Naive thymus-derived CD4-positive, alpha-beta T cell (primary cell): Measurements from ENCODE around the gene HDAC2. TPM values are rescaled to one million over a fixed set of nuclear protein-coding genes. Genes with fewer than 3 reads are reported as not detected.

Source experiments
- ATAC-seq: fragments of 150-1000 bp; cut with Tn5 transposase; 2 replicates; pipeline ENCODE4 v1.10.0; 2021; ENCODE audit warnings: mild to moderate bottlenecking, moderate library complexity
- CTCF ChIA-PET: fragments of 350-600 bp; sonication (Branson Sonifier 250); formaldehyde crosslinking; loops from one replicate; lab custom pipeline; 2021; ENCODE audit warnings: antibody characterized with exemption; lab: Charles Lee
- POLR2A ChIA-PET: fragments of 350-600 bp; sonication (Branson Sonifier 250); formaldehyde crosslinking; loops from one replicate; lab custom pipeline; 2021; ENCODE audit warnings: antibody characterized with exemption, inconsistent platforms; lab: Charles Lee
- DNase-seq, 9 donors: peaks; one replicate each; pipeline versions ENCODE4 v3.0.0 to v3.0.0-alpha.2; 2020 to 2022; ENCODE audit warnings: mixed read lengths in 1 of 9
- H3K27ac ChIP-seq: one replicate; pipeline ENCODE4 v1.7.0; 2013; ENCODE audit warnings: mild to moderate bottlenecking, low read depth, low read length, moderate library complexity
- H3K27me3 ChIP-seq, 2 donors: one replicate each; pipeline ENCODE4 v1.7.0; 2013; ENCODE audit warnings: low read length in 2 of 2, mild to moderate bottlenecking in 2 of 2, moderate library complexity in 2 of 2; ENCODE audit not compliant: control insufficient read depth in 2 of 2, insufficient read depth in 2 of 2
- H3K36me3 ChIP-seq, 3 experiments: 1 replicate in 2 of 3; 2 replicates in 1 of 3; pipeline ENCODE4 v1.7.0; 2013; ENCODE audit warnings: low read length in 3 of 3, mild to moderate bottlenecking in 3 of 3, moderate library complexity in 1 of 3; ENCODE audit not compliant: insufficient read depth in 3 of 3, control insufficient read depth in 2 of 3
- H3K4me1 ChIP-seq, 2 donors: one replicate each; pipeline ENCODE4 v1.7.0; 2013; ENCODE audit warnings: low read length in 2 of 2, mild to moderate bottlenecking in 2 of 2, moderate library complexity in 1 of 2; ENCODE audit not compliant: control insufficient read depth in 2 of 2, insufficient read depth in 2 of 2
- H3K4me3 ChIP-seq: 2 replicates; pipeline ENCODE4 v1.7.0; 2013; ENCODE audit warnings: mild to moderate bottlenecking, low read length
- H3K9me3 ChIP-seq, 3 experiments: 1 replicate in 2 of 3; 2 replicates in 1 of 3; pipeline ENCODE4 v1.7.0; 2013; ENCODE audit warnings: low read length in 3 of 3; ENCODE audit not compliant: control insufficient read depth in 2 of 3
- H3K27ac Mint-ChIP-seq, 9 donors: one replicate each; pipeline ENCODE4 v1.8.0; 2020 to 2022; ENCODE audit warnings: mixed read lengths in 9 of 9, mild to moderate bottlenecking in 8 of 9, moderate library complexity in 5 of 9, inconsistent platforms in 2 of 9
- H3K27me3 Mint-ChIP-seq, 5 donors: one replicate each; pipeline ENCODE4 v1.8.0; 2021 to 2022; ENCODE audit warnings: mixed read lengths in 5 of 5, mild to moderate bottlenecking in 1 of 5
- H3K36me3 Mint-ChIP-seq, 5 donors: one replicate each; pipeline ENCODE4 v1.8.0; 2020 to 2022; ENCODE audit warnings: mixed read lengths in 5 of 5, mild to moderate bottlenecking in 3 of 5, inconsistent platforms in 1 of 5
- H3K4me1 Mint-ChIP-seq, 7 donors: one replicate each; pipeline ENCODE4 v1.8.0; 2020 to 2022; ENCODE audit warnings: mixed read lengths in 7 of 7, mild to moderate bottlenecking in 3 of 7, inconsistent platforms in 1 of 7
- H3K4me3 Mint-ChIP-seq, 10 donors: one replicate each; pipeline ENCODE4 v1.8.0; 2020 to 2022; ENCODE audit warnings: mild to moderate bottlenecking in 10 of 10, mixed read lengths in 10 of 10, moderate library complexity in 6 of 10, inconsistent platforms in 2 of 10
- H3K9me3 Mint-ChIP-seq, 11 donors: one replicate each; pipeline ENCODE4 v1.8.0; 2020 to 2022; ENCODE audit warnings: mixed read lengths in 11 of 11, mild to moderate bottlenecking in 4 of 11, inconsistent platforms in 1 of 11, moderate library complexity in 1 of 11
- intact Hi-C, 2 donors: fragments of 100-400 bp; cut with micrococcal nuclease; formaldehyde crosslinking; loops; one replicate each; pipeline ENCODE4 v1.15.1; 2023
- polyA plus RNA-seq, 2 donors: library from polyadenylated mRNA; unstranded; fragments of 300-500 nt; fragmentation: Illumina TruSeq; gene quantifications; one replicate each; pipeline ENCODE4 v1.2.3, GENCODE V29; 2021
- total RNA-seq, 6 experiments: library from RNA in 5 of 6; stranded (reverse) in 5 of 6; gene quantifications; 1 replicate in 5 of 6; 2 replicates in 1 of 6; pipeline ENCODE4 v1.2.3 and lab custom pipeline; 2021 to 2026

Gene HDAC2
- total and polyA plus RNA-seq, 7 experiments from 2014 or later: 46.6 to 87.8 (median 57.2) TPM

DNA sequence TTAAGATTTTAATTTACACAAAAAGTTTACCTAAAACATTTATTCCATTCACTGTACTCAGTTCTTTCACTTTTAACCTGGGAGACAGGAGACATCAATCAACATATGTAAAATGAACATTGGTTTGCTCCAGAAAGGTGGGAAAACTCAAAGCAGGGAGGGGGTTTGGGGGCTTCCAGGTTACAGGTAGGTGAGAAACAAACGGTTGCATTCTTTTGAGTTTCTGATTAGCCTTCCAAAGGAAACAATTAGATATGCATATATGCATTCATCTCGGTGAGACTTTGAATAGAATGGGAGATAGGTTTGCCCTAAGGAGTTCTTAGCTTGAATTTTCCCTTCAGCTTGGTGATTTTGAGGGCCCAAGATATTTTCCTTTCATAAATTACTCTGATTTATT is 38.2 kb upstream of the HDAC2 start:
- peaks cover 0 to 4% (median 0%) of the 10 kb centered on the region in 11 donors for H3K9me3 Mint-ChIP-seq
- Histone ChIP-seq H3K4me1 (peaks cover 3 to 5% of the 10 kb centered on the region in 2 donors), H3K27ac (no peak overlapping the region), H3K27me3 (no peaks in the 10 kb centered on the region), H3K36me3 (no peaks in the 10 kb centered on the region), H3K9me3 (no peaks in the 10 kb centered on the region), H3K4me3 (no peak overlapping the region)
- H3K27ac Mint-ChIP-seq: no peak overlapping the region
- POLR2A ChIA-PET: no interaction called here
- no peak for ATAC-seq
- H3K27me3 Mint-ChIP-seq: peaks cover 4 to 25% (median 10%) of the 10 kb centered on the region in 5 donors
- intact Hi-C loops: no loop called here
- peaks cover 0 to 4% (median 0%) of the 10 kb centered on the region in 5 donors for H3K36me3 Mint-ChIP-seq
- no peak overlapping the region for H3K4me3 Mint-ChIP-seq
- no peak for DNase-seq
- CTCF ChIA-PET: no interaction called here
- peaks cover 7 to 26% (median 20%) of the 10 kb centered on the region in 7 donors for H3K4me1 Mint-ChIP-seq

DNA sequence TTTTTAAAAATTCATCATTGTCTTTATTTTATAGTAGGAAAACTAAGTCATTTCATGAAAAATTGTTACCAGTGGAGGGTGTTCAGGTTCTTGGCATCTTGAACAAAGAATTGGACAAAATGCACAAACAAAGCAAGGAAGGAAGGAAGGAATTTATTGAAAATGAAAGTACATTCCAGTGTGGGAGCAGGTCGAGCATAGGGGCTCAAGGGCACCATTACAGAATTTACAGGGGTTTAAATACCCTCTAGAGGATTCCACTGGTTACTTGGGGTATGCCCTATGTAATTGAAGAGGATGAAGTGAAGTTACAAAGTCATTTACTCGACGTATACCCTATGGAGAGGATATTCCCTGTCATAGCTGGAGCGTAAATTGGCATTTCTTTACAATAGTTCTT is 37.4 kb upstream of the HDAC2 start:
- Mint-ChIP-seq H3K36me3 (peaks cover 0 to 4% (median 0%) of the 10 kb centered on the region in 5 donors), H3K4me1 (peaks cover 7 to 26% (median 20%) of the 10 kb centered on the region in 7 donors), H3K9me3 (peaks cover 0 to 4% (median 0%) of the 10 kb centered on the region in 11 donors), H3K27me3 (peaks cover 4 to 25% (median 13%) of the 10 kb centered on the region in 5 donors), H3K4me3 (no peak overlapping the region), H3K27ac (no peak overlapping the region)
- ATAC-seq: no peak
- peaks cover 3 to 5% of the 10 kb centered on the region in 2 donors for H3K4me1 ChIP-seq
- intact Hi-C loops: no loop called here
- H3K36me3 ChIP-seq: no peaks in the 10 kb centered on the region
- H3K9me3 ChIP-seq: no peaks in the 10 kb centered on the region
- H3K4me3 ChIP-seq: no peak overlapping the region
- ChIA-PET CTCF (no interaction called here), POLR2A (no interaction called here)
- H3K27ac ChIP-seq: no peak overlapping the region
- H3K27me3 ChIP-seq: no peaks in the 10 kb centered on the region
- DNase-seq: no peak

DNA sequence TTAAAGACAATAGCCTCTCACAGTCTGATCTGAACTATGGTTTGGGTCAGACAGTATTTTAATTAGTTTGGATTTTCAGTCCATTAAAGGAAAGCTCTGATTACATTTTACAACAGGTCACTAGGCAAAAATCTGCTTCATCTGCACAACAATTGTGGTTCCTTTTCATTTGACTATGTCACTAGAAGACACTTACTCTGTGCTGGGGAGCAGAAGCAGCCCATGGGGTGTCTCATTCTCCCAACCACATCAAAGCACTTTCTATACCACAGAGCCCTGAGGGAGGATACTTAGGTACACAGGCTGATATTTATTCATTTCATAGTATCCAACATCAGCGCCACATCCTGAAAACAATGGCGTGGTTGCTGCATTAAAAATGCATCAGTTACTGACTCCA is 36.6 kb upstream of the HDAC2 start:
- no peak overlapping the region for H3K27ac ChIP-seq
- ChIA-PET CTCF (no interaction called here), POLR2A (no interaction called here)
- no peak overlapping the region for H3K4me3 ChIP-seq
- Mint-ChIP-seq H3K4me1 (peaks cover 7 to 26% (median 20%) of the 10 kb centered on the region in 7 donors), H3K27me3 (peaks cover 6 to 29% (median 17%) of the 10 kb centered on the region in 5 donors), H3K4me3 (peak overlapping the region in 1 of 10 donors; percentile 59), H3K27ac (peak overlapping the region in 1 of 9 donors; percentile 21), H3K9me3 (peaks cover 0 to 4% (median 0%) of the 10 kb centered on the region in 11 donors), H3K36me3 (peaks cover 0 to 4% (median 0%) of the 10 kb centered on the region in 5 donors)
- no peaks in the 10 kb centered on the region for H3K36me3 ChIP-seq
- DNase-seq (peak in 4 of 9 donors; percentile 19 to 34 (median 27)), ATAC-seq (peak; percentile 67)
- intact Hi-C loops: no loop called here
- H3K9me3 ChIP-seq: no peaks in the 10 kb centered on the region
- no peaks in the 10 kb centered on the region for H3K27me3 ChIP-seq
- peaks cover 3 to 5% of the 10 kb centered on the region in 2 donors for H3K4me1 ChIP-seq

DNA sequence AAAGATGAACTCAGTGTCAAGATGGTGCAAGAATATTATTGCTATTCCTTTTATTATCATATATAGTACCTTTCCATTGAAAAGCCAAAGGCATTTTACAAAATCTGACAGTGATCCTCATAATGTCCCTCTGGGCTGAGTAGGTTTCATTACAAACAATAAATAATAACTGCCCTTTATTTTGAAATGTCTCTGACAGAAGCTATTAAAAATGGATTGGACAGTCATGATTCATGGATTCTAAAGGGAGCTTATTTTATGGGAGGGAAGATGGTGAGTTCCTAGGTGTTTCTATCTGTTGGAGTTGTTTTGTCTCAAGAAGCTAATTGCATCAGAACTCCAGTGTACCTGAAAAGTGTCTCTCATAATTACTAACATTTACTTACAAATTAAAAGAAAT is 30.4 kb upstream of the HDAC2 start:
- CTCF ChIA-PET: interaction anchor here (0.8 to 1.5 kb wide), 2 partner anchors 16 to 102 kb away, joined by 3 to 4 read pairs; no protein-coding TSS in a partner anchor
- Mint-ChIP-seq H3K27me3 (peaks cover 12 to 48% (median 29%) of the 10 kb centered on the region in 5 donors), H3K27ac (no peak overlapping the region), H3K4me1 (no peaks in the 10 kb centered on the region), H3K4me3 (no peak overlapping the region), H3K36me3 (no peaks in the 10 kb centered on the region), H3K9me3 (peaks cover 0 to 5% (median 0%) of the 10 kb centered on the region in 11 donors)
- no peak for ATAC-seq
- POLR2A ChIA-PET: no interaction called here
- DNase-seq: no peak
- H3K4me3 ChIP-seq: no peak overlapping the region
- H3K4me1 ChIP-seq: no peaks in the 10 kb centered on the region
- no peak overlapping the region for H3K27ac ChIP-seq
- no peaks in the 10 kb centered on the region for H3K9me3 ChIP-seq
- intact Hi-C loops: no loop called here
- H3K36me3 ChIP-seq: no peaks in the 10 kb centered on the region
- no peaks in the 10 kb centered on the region for H3K27me3 ChIP-seq

DNA sequence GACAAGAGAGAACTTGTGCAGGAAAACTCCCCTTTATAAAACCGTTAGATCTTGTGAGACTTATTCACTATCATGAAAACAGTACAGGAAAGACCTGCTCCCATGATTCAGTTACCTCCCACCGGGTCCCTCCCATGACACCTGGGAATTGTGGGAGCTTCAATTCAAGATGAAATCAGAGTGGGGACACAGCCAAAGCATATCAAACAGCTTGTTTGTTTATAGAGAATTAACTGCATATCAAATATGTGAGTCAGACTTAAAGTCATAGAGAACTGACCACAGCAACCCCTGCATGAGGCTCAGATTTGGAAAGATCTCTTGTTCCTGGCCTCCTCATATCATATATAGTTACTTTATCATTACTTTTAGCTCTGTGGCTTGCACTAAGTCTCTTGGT is 29.1 kb upstream of the HDAC2 start:
- no peaks in the 10 kb centered on the region for H3K36me3 Mint-ChIP-seq
- ChIA-PET CTCF (no interaction called here), POLR2A (interaction anchor here (1.4 kb wide), 1 partner anchor 29 kb away, joined by 4 read pairs; the partner anchor contains the start of gene HDAC2)
- no peaks in the 10 kb centered on the region for H3K36me3 ChIP-seq
- ATAC-seq: no peak
- H3K4me1 ChIP-seq: no peaks in the 10 kb centered on the region
- H3K27me3 Mint-ChIP-seq: peaks cover 12 to 49% (median 29%) of the 10 kb centered on the region in 5 donors
- H3K27ac Mint-ChIP-seq: no peak overlapping the region
- H3K9me3 ChIP-seq: no peaks in the 10 kb centered on the region
- no peaks in the 10 kb centered on the region for H3K27me3 ChIP-seq
- H3K27ac ChIP-seq: no peak overlapping the region
- intact Hi-C loops: no loop called here
- peaks cover 0 to 3% (median under 1%) of the 10 kb centered on the region in 7 donors for H3K4me1 Mint-ChIP-seq
- H3K9me3 Mint-ChIP-seq: peaks cover 0 to 5% (median 0%) of the 10 kb centered on the region in 11 donors
- H3K4me3 ChIP-seq: no peak overlapping the region
- no peak for DNase-seq
- H3K4me3 Mint-ChIP-seq: no peak overlapping the region

DNA sequence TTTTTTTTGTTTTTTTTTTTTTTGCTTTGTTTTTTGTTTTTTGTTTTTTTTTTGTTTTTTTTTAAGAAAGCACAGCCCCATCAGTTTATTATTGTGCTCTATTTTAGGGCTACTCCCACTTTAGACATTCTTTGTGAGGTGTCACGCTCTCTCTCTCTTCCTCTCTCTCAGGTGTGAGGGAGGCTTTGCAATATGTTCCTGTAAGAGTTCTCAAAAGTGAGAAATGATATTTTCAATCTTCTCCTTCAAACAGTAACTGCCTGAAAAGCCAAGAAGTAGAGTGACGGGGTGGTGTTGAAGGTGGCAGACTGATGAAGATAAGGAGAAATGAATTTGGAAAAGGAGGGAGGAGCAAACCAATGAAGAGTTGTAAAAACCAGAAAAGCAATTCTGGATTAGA is 28.3 kb upstream of the HDAC2 start:
- Histone ChIP-seq H3K4me1 (no peaks in the 10 kb centered on the region), H3K4me3 (no peak overlapping the region), H3K36me3 (no peaks in the 10 kb centered on the region), H3K27ac (no peak overlapping the region), H3K9me3 (no peaks in the 10 kb centered on the region), H3K27me3 (no peaks in the 10 kb centered on the region)
- H3K4me3 Mint-ChIP-seq: no peak overlapping the region
- ChIA-PET CTCF (no interaction called here), POLR2A (no interaction called here)
- no peaks in the 10 kb centered on the region for H3K36me3 Mint-ChIP-seq
- H3K27me3 Mint-ChIP-seq: peaks cover 9 to 43% (median 23%) of the 10 kb centered on the region in 5 donors
- H3K9me3 Mint-ChIP-seq: peaks cover 0 to 3% (median 0%) of the 10 kb centered on the region in 11 donors
- H3K27ac Mint-ChIP-seq: no peak overlapping the region
- no peak for ATAC-seq
- intact Hi-C loops: loop anchor here in 1 of 2 donors (10.0 kb wide), 1 partner anchor 1896 kb away; no protein-coding TSS in a partner anchor
- no peak for DNase-seq
- H3K4me1 Mint-ChIP-seq: peaks cover 0 to 6% (median 3%) of the 10 kb centered on the region in 7 donors

DNA sequence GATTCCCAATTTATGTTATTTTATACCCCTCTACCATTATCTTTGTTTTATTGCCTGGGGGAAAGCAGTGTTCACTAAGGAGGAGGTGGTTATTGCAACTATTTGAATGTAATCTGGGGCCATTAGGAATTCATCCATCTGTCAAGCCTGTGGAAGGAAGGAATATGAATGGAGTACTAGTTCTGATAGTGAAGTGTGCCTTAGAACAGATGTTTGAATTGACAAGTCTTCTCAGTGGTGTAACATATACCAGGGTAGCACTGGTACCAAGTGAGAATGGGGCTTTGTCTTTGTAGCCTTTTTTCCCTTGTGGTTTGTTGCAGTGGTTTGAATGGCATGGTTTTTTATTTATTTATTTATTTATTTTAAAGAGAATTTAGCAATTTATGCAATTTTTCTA is 27.9 kb upstream of the HDAC2 start:
- Histone ChIP-seq H3K36me3 (no peaks in the 10 kb centered on the region), H3K27ac (no peak overlapping the region), H3K9me3 (no peaks in the 10 kb centered on the region), H3K4me3 (no peak overlapping the region), H3K4me1 (no peaks in the 10 kb centered on the region), H3K27me3 (no peaks in the 10 kb centered on the region)
- DNase-seq (no peak), ATAC-seq (no peak)
- CTCF ChIA-PET: no interaction called here
- Mint-ChIP-seq H3K36me3 (no peaks in the 10 kb centered on the region), H3K9me3 (peaks cover 0 to 3% (median 0%) of the 10 kb centered on the region in 11 donors), H3K4me1 (peaks cover 0 to 6% (median 3%) of the 10 kb centered on the region in 7 donors), H3K27me3 (peaks cover 9 to 43% (median 23%) of the 10 kb centered on the region in 5 donors), H3K27ac (no peak overlapping the region), H3K4me3 (no peak overlapping the region)
- POLR2A ChIA-PET: no interaction called here
- intact Hi-C loops: loop anchor here in 1 of 2 donors (10.0 kb wide), 1 partner anchor 1896 kb away; no protein-coding TSS in a partner anchor
